MM.1S (cell line): ENCODE data around the gene PTPRD.

Source experiments
- CTCF ChIP-seq: fragments of 300-600 bp; sonication (generic); IDR thresholded peaks from 2 replicates; pipeline ENCODE4 v1.5.1; 2016; ENCODE audit warnings: antibody characterized with exemption, low read length, mixed read lengths
- EZH2 ChIP-seq: fragments of 300-600 bp; sonication (generic); optimal IDR thresholded peaks from 2 replicates; pipeline ENCODE3; 2017; ENCODE audit warnings: low read depth, mild to moderate bottlenecking, antibody characterized with exemption, low read length, mixed read lengths

- TF ChIP-seq CTCF = no peak
- TF ChIP-seq EZH2 = no peak
Observed at GRCh38 chr9:9963841-9964240, 649.0 kb downstream of the PTPRD start.
